HEK293 (cell line): ENCODE results near the gene VPS11.

Source experiments
- CTCF ChIA-PET: fragments of 350-600 bp; formaldehyde crosslinking; extraction: SDS; loops from one replicate; lab custom pipeline; 2021; ENCODE audit warnings: antibody characterized with exemption; lab: Yijun Ruan, JAX
- POLR2A ChIA-PET: fragments of 300-600 bp; formaldehyde crosslinking; extraction: SDS; loops from one replicate; lab custom pipeline; 2020; ENCODE audit warnings: antibody characterized with exemption, inconsistent platforms; lab: Yijun Ruan, JAX
- H3K27ac ChIP-seq: fragments of 200-500 bp; sonication (Bioruptor generic); 2 replicates; pipeline ENCODE4 v1.5.1; 2014; ENCODE audit warnings: low read depth, low read length, control low read depth, inconsistent platforms; ENCODE audit errors: extremely low read depth
- H3K36me3 ChIP-seq, 2 experiments: fragments of 200-500 bp in 1 of 2; sonication (Bioruptor generic) in 1 of 2; 1 replicate in 1 of 2; 2 replicates in 1 of 2; pipeline ENCODE4 v1.5.1; 2014 to 2017; ENCODE audit warnings: inconsistent platforms in 2 of 2, low read length in 2 of 2; ENCODE audit not compliant: control insufficient read depth in 2 of 2, insufficient read depth in 1 of 2
- H3K4me1 ChIP-seq: fragments of 200-500 bp; sonication (Bioruptor generic); 2 replicates; pipeline ENCODE4 v1.5.1; 2014; ENCODE audit warnings: mild to moderate bottlenecking, low read length, inconsistent platforms; ENCODE audit not compliant: control insufficient read depth, insufficient read depth
- H3K4me3 ChIP-seq: 2 replicates; pipeline ENCODE4 v1.5.1; 2011; ENCODE audit warnings: low read depth, mild to moderate bottlenecking, control low read depth, low read length, moderate library complexity
- H3K9me3 ChIP-seq: fragments of 200-500 bp; sonication (Bioruptor generic); 2 replicates; pipeline ENCODE4 v1.5.1; 2014; ENCODE audit warnings: low read depth, low read length, inconsistent platforms; ENCODE audit not compliant: control insufficient read depth, insufficient read depth
- BCL11B ChIP-seq: fragments of 450-650 bp; formaldehyde crosslinking; IDR thresholded peaks from 2 replicates; pipeline ENCODE4 v1.5.1; 2016; ENCODE audit warnings: low read depth, missing biosample characterization, missing genetic modification characterization
- HOXA7 ChIP-seq: sonication (generic); formaldehyde crosslinking; IDR thresholded peaks from 2 replicates; pipeline ENCODE4 v1.8.1; 2022; ENCODE audit warnings: missing genetic modification reagents, borderline replicate concordance
- HOXC10 ChIP-seq: sonication (generic); formaldehyde crosslinking; IDR thresholded peaks from 2 replicates; pipeline ENCODE4 v1.8.1; 2023; ENCODE audit warnings: mild to moderate bottlenecking, missing genetic modification reagents
- PATZ1 ChIP-seq: fragments of 450-650 bp; formaldehyde crosslinking; IDR thresholded peaks from 2 replicates; pipeline ENCODE4 v1.5.1; 2016; ENCODE audit warnings: missing biosample characterization, missing genetic modification characterization
- PRDM10 ChIP-seq: fragments of 450-650 bp; formaldehyde crosslinking; IDR thresholded peaks from 2 replicates; pipeline ENCODE4 v1.5.1; 2016; ENCODE audit warnings: missing biosample characterization, missing genetic modification characterization
- SP7 ChIP-seq: fragments of 450-650 bp; formaldehyde crosslinking; IDR thresholded peaks from 2 replicates; pipeline ENCODE4 v1.5.1; 2016; ENCODE audit warnings: missing biosample characterization, missing genetic modification characterization
- ZFP37 ChIP-seq: fragments of 450-650 bp; formaldehyde crosslinking; IDR thresholded peaks from 2 replicates; pipeline ENCODE4 v1.5.1; 2016; ENCODE audit warnings: missing biosample characterization, missing genetic modification characterization
- ZNF140 ChIP-seq: fragments of 450-650 bp; formaldehyde crosslinking; IDR thresholded peaks from 2 replicates; pipeline ENCODE4 v1.5.1; 2016; ENCODE audit warnings: missing biosample characterization, missing genetic modification characterization
- ZNF157 ChIP-seq: fragments of 450-650 bp; formaldehyde crosslinking; IDR thresholded peaks from 2 replicates; pipeline ENCODE4 v1.5.1; 2016; ENCODE audit warnings: missing biosample characterization, missing genetic modification characterization
- ZNF175 ChIP-seq: fragments of 450-650 bp; formaldehyde crosslinking; IDR thresholded peaks from 2 replicates; pipeline ENCODE4 v1.5.1; 2016; ENCODE audit warnings: missing biosample characterization, missing genetic modification characterization
- ZNF184 ChIP-seq: fragments of 450-650 bp; IDR thresholded peaks from 2 replicates; pipeline ENCODE4 v1.5.1; 2018; ENCODE audit warnings: missing biosample characterization, mild to moderate bottlenecking, missing genetic modification characterization
- ZNF2 ChIP-seq: fragments of 450-650 bp; formaldehyde crosslinking; IDR thresholded peaks from 2 replicates; pipeline ENCODE4 v1.5.1; 2016; ENCODE audit warnings: missing biosample characterization, missing genetic modification characterization
- ZNF214 ChIP-seq: fragments of 450-650 bp; formaldehyde crosslinking; IDR thresholded peaks from 2 replicates; pipeline ENCODE4 v1.5.1; 2017; ENCODE audit warnings: missing biosample characterization, mild to moderate bottlenecking, missing genetic modification characterization, borderline replicate concordance
- ZNF302 ChIP-seq: fragments of 450-650 bp; formaldehyde crosslinking; IDR thresholded peaks from 2 replicates; pipeline ENCODE4 v1.5.1; 2016; ENCODE audit warnings: missing biosample characterization, missing genetic modification characterization, low read depth
- ZNF513 ChIP-seq: fragments of 450-650 bp; IDR thresholded peaks from 2 replicates; pipeline ENCODE4 v1.5.1; 2018; ENCODE audit warnings: missing biosample characterization, missing genetic modification characterization
- ZNF518A ChIP-seq: fragments of 450-650 bp; formaldehyde crosslinking; conservative IDR thresholded peaks from 2 replicates; pipeline ENCODE4 v1.5.1; 2016; ENCODE audit warnings: low read depth, missing biosample characterization, missing genetic modification characterization
- ZNF558 ChIP-seq: fragments of 450-650 bp; formaldehyde crosslinking; IDR thresholded peaks from 2 replicates; pipeline ENCODE4 v1.5.1; 2016; ENCODE audit warnings: missing biosample characterization, missing genetic modification characterization
- ZNF585B ChIP-seq: fragments of 450-650 bp; formaldehyde crosslinking; IDR thresholded peaks from 2 replicates; pipeline ENCODE4 v1.5.1; 2016; ENCODE audit warnings: missing biosample characterization, missing genetic modification characterization
- ZNF621 ChIP-seq: fragments of 450-650 bp; formaldehyde crosslinking; IDR thresholded peaks from 2 replicates; pipeline ENCODE4 v1.5.1; 2017; ENCODE audit warnings: missing biosample characterization, missing genetic modification characterization
- ZNF624 ChIP-seq: fragments of 450-650 bp; formaldehyde crosslinking; IDR thresholded peaks from 2 replicates; pipeline ENCODE4 v1.5.1; 2017; ENCODE audit warnings: missing biosample characterization, missing genetic modification characterization
- ZNF629 ChIP-seq: fragments of 450-650 bp; formaldehyde crosslinking; IDR thresholded peaks from 2 replicates; pipeline ENCODE4 v1.5.1; 2017; ENCODE audit warnings: missing biosample characterization, missing genetic modification characterization
- ZNF639 ChIP-seq: fragments of 450-650 bp; formaldehyde crosslinking; IDR thresholded peaks from 2 replicates; pipeline ENCODE4 v1.5.1; 2016; ENCODE audit warnings: missing biosample characterization, missing genetic modification characterization
- ZNF747 ChIP-seq: fragments of 450-650 bp; formaldehyde crosslinking; IDR thresholded peaks from 2 replicates; pipeline ENCODE4 v1.5.1; 2016; ENCODE audit warnings: missing biosample characterization, missing genetic modification characterization
- ZNF792 ChIP-seq: fragments of 450-650 bp; formaldehyde crosslinking; IDR thresholded peaks from 2 replicates; pipeline ENCODE4 v1.5.1; 2016; ENCODE audit warnings: missing biosample characterization, missing genetic modification characterization

Gene VPS11

GRCh38 chr11:119042927-119043326 lies 24.7 kb upstream of the VPS11 start:
- no peaks in the 10 kb centered on the region for H3K4me1 ChIP-seq
- TF ChIP-seq ZNF175 (tag by site-specific recombination) (no peak), ZNF629 (no peak), SP7 (no peak), ZNF214 (tag by site-specific recombination) (no peak), HOXA7 (no peak), PATZ1 (no peak), ZNF639 (tag by site-specific recombination) (no peak), BCL11B (tag by site-specific recombination) (no peak), ZNF518A (no peak), ZNF157 (no peak)
- TF ChIP-seq, all 188 proteins: peak for 0
- H3K9me3 ChIP-seq: no peaks in the 10 kb centered on the region
- ChIA-PET POLR2A (interaction anchor here (1.1 to 1.5 kb wide), 3 partner anchors 13 to 42 kb away, joined by 3 to 7 read pairs (median 3); partner anchors contain the start of genes HMBS and VPS11), CTCF (interaction anchor here (1.5 to 1.6 kb wide), 2 partner anchors 11 to 13 kb away, joined by 4 to 6 read pairs; no protein-coding TSS in a partner anchor)
- peaks cover 0 to 36% of the 10 kb centered on the region in 2 experiments; a peak in 2 of 3 replicates for H3K36me3 ChIP-seq
- H3K4me3 ChIP-seq: no peak overlapping the region
- H3K27ac ChIP-seq: no peak overlapping the region

GRCh38 chr11:119044708-119045107 lies 22.9 kb upstream of the VPS11 start:
- H3K9me3 ChIP-seq: no peaks in the 10 kb centered on the region
- ChIA-PET CTCF (no interaction called here), POLR2A (interaction anchor here (0.6 kb wide), 1 partner anchor 159 kb away, joined by 3 read pairs; no protein-coding TSS in a partner anchor)
- H3K27ac ChIP-seq: no peak overlapping the region
- no peak overlapping the region for H3K4me3 ChIP-seq
- no peaks in the 10 kb centered on the region for H3K4me1 ChIP-seq
- H3K36me3 ChIP-seq: peaks cover 0 to 53% of the 10 kb centered on the region in 2 experiments; a peak in 2 of 3 replicates
- TF ChIP-seq ZNF585B (no peak), ZFP37 (tag by site-specific recombination) (no peak), ZNF140 (tag by site-specific recombination) (no peak), ZNF747 (tag by site-specific recombination) (no peak), ZNF621 (tag by site-specific recombination) (no peak), HOXC10 (CRISPR knock-in tag) (no peak), PRDM10 (tag by site-specific recombination) (no peak), ZNF792 (tag by site-specific recombination) (no peak), ZNF513 (no peak), ZNF302 (tag by site-specific recombination) (no peak), ZNF558 (no peak), ZNF184 (tag by site-specific recombination) (no peak), ZNF624 (no peak), ZNF2 (no peak)
